GM10266 (cell line): Measurements from ENCODE around the gene ETV6.

Experiments
- DNase-seq: peaks from one replicate; pipeline ENCODE4 v3.0.0; 2012; ENCODE audit errors: extremely low spot score
- TF ChIP-seq, protein P1 (sequence below): IDR thresholded peaks from 2 replicates; pipeline ENCODE4 v1.5.1; 2012; ENCODE audit warnings: mild to moderate bottlenecking, low read depth; ENCODE audit not compliant: control insufficient read depth, insufficient read depth; ENCODE audit errors: missing control alignments

The ETV6 gene

DNA sequence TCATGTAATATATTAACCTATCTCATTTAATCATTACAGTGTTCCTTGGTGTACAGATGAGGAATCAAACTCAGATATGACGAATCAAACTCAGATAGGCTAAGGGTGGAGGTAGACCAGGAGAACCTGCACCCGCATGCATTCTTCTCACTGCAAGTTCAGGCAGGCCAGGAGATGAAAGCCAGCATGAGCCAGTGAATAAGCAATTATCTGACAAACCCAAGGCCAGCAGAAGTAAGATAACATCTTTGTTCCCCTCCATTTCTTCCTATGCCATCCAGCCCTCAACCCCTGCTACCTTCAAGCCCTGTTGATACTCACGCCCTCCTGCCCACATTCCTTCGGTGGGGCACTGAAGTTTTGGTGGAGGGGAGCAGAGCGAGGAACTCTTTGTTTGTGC lies 152.2 kb downstream of the ETV6 start:
- TF ChIP-seq, protein P1, sequence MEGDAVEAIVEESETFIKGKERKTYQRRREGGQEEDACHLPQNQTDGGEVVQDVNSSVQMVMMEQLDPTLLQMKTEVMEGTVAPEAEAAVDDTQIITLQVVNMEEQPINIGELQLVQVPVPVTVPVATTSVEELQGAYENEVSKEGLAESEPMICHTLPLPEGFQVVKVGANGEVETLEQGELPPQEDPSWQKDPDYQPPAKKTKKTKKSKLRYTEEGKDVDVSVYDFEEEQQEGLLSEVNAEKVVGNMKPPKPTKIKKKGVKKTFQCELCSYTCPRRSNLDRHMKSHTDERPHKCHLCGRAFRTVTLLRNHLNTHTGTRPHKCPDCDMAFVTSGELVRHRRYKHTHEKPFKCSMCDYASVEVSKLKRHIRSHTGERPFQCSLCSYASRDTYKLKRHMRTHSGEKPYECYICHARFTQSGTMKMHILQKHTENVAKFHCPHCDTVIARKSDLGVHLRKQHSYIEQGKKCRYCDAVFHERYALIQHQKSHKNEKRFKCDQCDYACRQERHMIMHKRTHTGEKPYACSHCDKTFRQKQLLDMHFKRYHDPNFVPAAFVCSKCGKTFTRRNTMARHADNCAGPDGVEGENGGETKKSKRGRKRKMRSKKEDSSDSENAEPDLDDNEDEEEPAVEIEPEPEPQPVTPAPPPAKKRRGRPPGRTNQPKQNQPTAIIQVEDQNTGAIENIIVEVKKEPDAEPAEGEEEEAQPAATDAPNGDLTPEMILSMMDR: no peak
- DNase-seq: no peak

DNA sequence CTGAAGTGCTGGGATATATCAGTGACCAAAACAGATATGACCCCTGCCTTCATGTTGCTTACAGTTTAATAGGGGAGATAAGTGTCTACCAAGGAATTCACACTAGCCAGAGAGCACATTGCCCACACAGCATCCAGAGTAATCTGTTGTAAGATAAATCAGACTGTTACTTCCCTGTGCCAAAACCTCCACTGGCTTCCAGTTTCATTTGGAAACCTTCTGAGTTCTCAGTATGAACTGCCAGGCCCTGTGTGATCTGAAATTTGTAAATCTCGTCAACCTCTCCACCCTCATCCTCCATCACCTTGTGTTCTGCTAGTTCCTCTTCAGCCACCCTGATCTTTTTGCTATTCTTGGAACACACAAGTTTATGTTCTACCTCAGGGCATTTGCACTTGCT lies 154.7 kb downstream of the ETV6 start:
- TF ChIP-seq, protein P1: no peak
- DNase-seq: no peak

DNA sequence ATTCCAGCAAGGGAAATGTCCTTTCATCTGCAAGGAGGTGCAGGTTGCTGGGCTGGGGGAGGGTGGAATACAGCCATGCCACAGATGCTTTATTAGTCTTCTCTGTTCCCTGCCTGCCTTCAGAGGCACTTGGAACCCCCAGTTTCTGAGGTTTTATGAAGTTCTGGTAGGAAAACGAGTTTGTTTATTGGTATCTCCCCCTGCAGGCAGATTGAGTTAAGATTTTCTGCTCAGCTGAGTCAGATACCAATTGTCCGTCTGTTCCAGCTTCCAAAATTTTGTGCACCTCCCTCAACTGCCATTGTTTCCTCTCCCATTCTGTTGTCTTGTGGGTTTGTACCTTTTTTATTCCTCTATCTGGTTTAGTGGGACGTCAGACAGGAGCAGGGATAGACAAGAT lies 155.6 kb downstream of the ETV6 start:
- TF ChIP-seq, protein P1: no peak
- no peak for DNase-seq

DNA sequence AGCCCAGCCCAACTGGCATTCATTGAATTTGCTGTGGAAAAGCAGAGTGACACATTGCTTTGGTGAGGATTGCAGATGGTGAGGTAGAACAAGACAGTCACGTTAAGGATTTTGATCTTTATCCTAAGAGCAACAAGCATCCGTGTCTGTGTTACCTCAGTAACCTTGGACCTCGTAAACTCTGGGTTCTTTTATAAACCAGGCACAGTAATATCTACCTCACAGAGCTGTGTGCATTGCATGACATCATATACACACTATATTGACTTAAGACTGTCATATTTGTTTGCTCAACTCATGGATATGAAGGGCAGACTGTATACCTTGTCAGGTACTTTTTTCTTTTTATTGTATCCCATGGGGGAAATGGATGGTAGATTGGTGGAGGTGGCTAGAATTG lies 156.2 kb downstream of the ETV6 start:
- TF ChIP-seq, protein P1: no peak
- DNase-seq: no peak

DNA sequence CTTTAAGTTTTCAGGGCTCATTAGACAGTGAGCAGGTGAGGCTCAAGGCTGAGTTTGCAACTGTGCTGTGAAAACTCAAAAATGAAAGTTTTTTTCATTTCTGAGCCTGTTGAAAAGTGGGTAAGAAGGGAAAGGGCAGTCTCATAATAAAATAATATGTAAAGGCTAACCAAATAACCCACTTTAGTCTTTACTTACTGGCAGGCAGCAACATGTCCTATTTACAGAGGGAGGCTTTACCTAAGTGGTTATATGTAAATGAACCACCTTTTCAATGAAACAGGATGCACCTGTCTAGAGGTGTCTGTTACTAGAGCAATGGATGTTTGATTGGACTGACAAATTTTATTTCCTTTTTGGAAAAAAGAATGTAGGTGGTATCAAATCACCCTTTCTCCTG lies 158.0 kb downstream of the ETV6 start:
- DNase-seq: no peak
- TF ChIP-seq, protein P1: no peak

DNA sequence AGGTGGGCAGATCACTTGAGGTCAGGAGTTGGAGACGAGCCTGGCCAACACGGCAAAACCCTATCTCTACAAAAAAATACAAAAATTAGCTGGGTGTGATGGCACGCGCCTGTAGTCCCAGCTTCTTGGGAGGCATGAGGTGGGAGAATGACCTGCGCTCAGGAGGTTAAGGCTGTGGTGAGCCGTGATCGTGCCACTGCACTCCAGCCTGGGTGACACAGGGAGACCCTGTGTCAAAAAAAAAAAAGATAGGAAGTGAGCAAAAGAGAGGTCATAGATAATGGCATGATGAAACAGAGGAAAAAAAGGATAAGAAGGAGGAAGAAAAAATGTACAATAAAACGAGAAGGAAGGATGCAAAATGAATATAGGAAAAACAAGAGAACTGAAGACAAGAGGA lies 159.5 kb downstream of the ETV6 start:
- DNase-seq: no peak
- TF ChIP-seq, protein P1: no peak

DNA sequence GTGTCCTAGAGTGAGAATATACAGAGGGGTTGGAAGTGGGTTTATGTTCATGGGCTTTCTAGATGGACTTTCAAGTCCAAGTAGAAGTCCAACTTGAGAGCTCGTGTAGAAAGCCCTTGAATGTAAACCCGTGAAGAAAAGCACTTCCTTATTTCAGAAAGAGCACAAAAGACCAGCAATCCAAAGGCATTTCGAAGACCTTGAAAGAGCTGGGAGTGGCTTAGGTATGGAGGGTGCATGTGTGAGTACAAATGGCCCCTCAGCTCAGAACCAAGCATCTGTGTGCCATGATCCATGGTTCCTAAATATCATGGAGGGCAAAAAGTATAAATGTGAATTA lies 160.7 kb downstream of the ETV6 start:
- no peak for DNase-seq
- TF ChIP-seq, protein P1: no peak
